Rectal smooth muscle tissue (tissue), 1 donor: ENCODE measurements around the gene COMP.
"Not testable (repeated sequence)": the region's sequence is repeated elsewhere in the genome, so short reads cannot be mapped to it uniquely, and the experiment has no call there.

Experiments used
- H3K27ac ChIP-seq: one replicate; pipeline ENCODE4 v1.7.0; 2013; ENCODE audit warnings: low read depth, low read length, inconsistent platforms
- H3K27me3 ChIP-seq: one replicate; pipeline ENCODE4 v1.7.0; 2013; ENCODE audit warnings: low read length; ENCODE audit not compliant: control insufficient read depth, insufficient read depth
- H3K36me3 ChIP-seq: one replicate; pipeline ENCODE4 v1.7.0; 2013; ENCODE audit warnings: low read length; ENCODE audit not compliant: control insufficient read depth, insufficient read depth
- H3K4me1 ChIP-seq: one replicate; pipeline ENCODE4 v1.7.0; 2013; ENCODE audit warnings: low read length; ENCODE audit not compliant: control insufficient read depth, insufficient read depth
- H3K4me3 ChIP-seq: one replicate; pipeline ENCODE4 v1.7.0; 2013; ENCODE audit warnings: low read length
- H3K9ac ChIP-seq: one replicate; pipeline ENCODE4 v1.7.0; 2013; ENCODE audit warnings: low read length

COMP gene

GRCh38 chr19:18741124-18742121, 49.7 kb downstream of the COMP start:
- H3K27ac ChIP-seq = no peak overlapping the region
- peaks cover 3% of the 10 kb centered on the region for H3K4me1 ChIP-seq
- no peaks in the 10 kb centered on the region for H3K27me3 ChIP-seq
- H3K4me3 ChIP-seq = no peak overlapping the region
- no peaks in the 10 kb centered on the region for H3K36me3 ChIP-seq
- no peak overlapping the region for H3K9ac ChIP-seq

- Histone ChIP-seq H3K36me3 (no peaks in the 10 kb centered on the region), H3K27me3 (no peaks in the 10 kb centered on the region), H3K9ac (no peak overlapping the region), H3K4me3 (no peak overlapping the region), H3K4me1 (peaks cover 3% of the 10 kb centered on the region), H3K27ac (no peak overlapping the region)
Measured at GRCh38 chr19:18738961-18739690, 52.0 kb downstream of the COMP start.

GRCh38 chr19:18737954-18738351, 53.2 kb downstream of the COMP start:
- H3K4me3 ChIP-seq = no peak overlapping the region
- H3K9ac ChIP-seq = no peak overlapping the region
- peaks cover 7% of the 10 kb centered on the region for H3K4me1 ChIP-seq
- no peaks in the 10 kb centered on the region for H3K27me3 ChIP-seq
- no peak overlapping the region for H3K27ac ChIP-seq
- no peaks in the 10 kb centered on the region for H3K36me3 ChIP-seq

- H3K4me3 ChIP-seq = no peak overlapping the region
- H3K27me3 ChIP-seq = no peaks in the 10 kb centered on the region
- no peaks in the 10 kb centered on the region for H3K36me3 ChIP-seq
- no peak overlapping the region for H3K9ac ChIP-seq
- H3K27ac ChIP-seq = no peak overlapping the region
- peaks cover 8% of the 10 kb centered on the region for H3K4me1 ChIP-seq
Measured at GRCh38 chr19:18737337-18737953, 53.7 kb downstream of the COMP start.

- Histone ChIP-seq H3K4me3 (no peak overlapping the region), H3K36me3 (no peaks in the 10 kb centered on the region), H3K9ac (no peak overlapping the region), H3K4me1 (peaks cover 8% of the 10 kb centered on the region), H3K27me3 (no peaks in the 10 kb centered on the region), H3K27ac (no peak overlapping the region)
Measured at GRCh38 chr19:18736415-18737336, 54.4 kb downstream of the COMP start.

GRCh38 chr19:18735752-18736151, 55.4 kb downstream of the COMP start:
- peaks cover 8% of the 10 kb centered on the region for H3K4me1 ChIP-seq
- no peak overlapping the region for H3K9ac ChIP-seq
- H3K4me3 ChIP-seq = no peak overlapping the region

GRCh38 chr19:18735324-18735723, 55.8 kb downstream of the COMP start:
- peaks cover 8% of the 10 kb centered on the region for H3K4me1 ChIP-seq
- H3K4me3 ChIP-seq = no peak overlapping the region
- H3K9ac ChIP-seq = no peak overlapping the region
- H3K27me3 ChIP-seq = no peaks in the 10 kb centered on the region
- no peak overlapping the region for H3K27ac ChIP-seq
- no peaks in the 10 kb centered on the region for H3K36me3 ChIP-seq

More at GRCh38 chr19:18735752-18736151, 55.4 kb downstream of the COMP start:
- H3K27me3 ChIP-seq = no peaks in the 10 kb centered on the region
- no peaks in the 10 kb centered on the region for H3K36me3 ChIP-seq
- no peak overlapping the region for H3K27ac ChIP-seq

GRCh38 chr19:18733762-18734332, 57.3 kb downstream of the COMP start:
- H3K9ac ChIP-seq, H3K4me1 ChIP-seq, H3K36me3 ChIP-seq, H3K4me3 ChIP-seq, H3K27me3 ChIP-seq: not testable (repeated sequence)
- H3K27ac ChIP-seq = peak overlapping the region; percentile 67

- no peak overlapping the region for H3K4me3 ChIP-seq
- peaks cover 8% of the 10 kb centered on the region for H3K4me1 ChIP-seq
- H3K27me3 ChIP-seq = no peaks in the 10 kb centered on the region
- no peaks in the 10 kb centered on the region for H3K36me3 ChIP-seq
- peak overlapping the region; percentile 67 for H3K27ac ChIP-seq
- no peak overlapping the region for H3K9ac ChIP-seq
Measured at GRCh38 chr19:18733196-18733647, 57.9 kb downstream of the COMP start.
